CD8-positive, alpha-beta memory T cell (primary cell): ENCODE results near the gene FBP1. TPM values are rescaled to one million over a fixed set of nuclear protein-coding genes. Genes with fewer than 3 reads are reported as not detected.

Source experiments
- CTCF ChIA-PET: fragments of 350-600 bp; sonication (Branson Sonifier 250); formaldehyde crosslinking; loops from one replicate; lab custom pipeline; 2021; ENCODE audit warnings: antibody characterized with exemption; lab: Charles Lee
- POLR2A ChIA-PET: fragments of 350-600 bp; sonication (Branson Sonifier 250); formaldehyde crosslinking; loops from one replicate; lab custom pipeline; 2021; ENCODE audit warnings: antibody characterized with exemption; lab: Charles Lee
- DNase-seq, 5 donors: peaks; one replicate each; pipeline versions ENCODE4 v3.0.0 to v3.0.0-alpha.2; 2020 to 2022; ENCODE audit warnings: mixed read lengths in 1 of 5
- H3K27ac ChIP-seq: one replicate; pipeline ENCODE4 v1.7.0; 2013; ENCODE audit warnings: low read depth, mild to moderate bottlenecking, low read length, moderate library complexity
- H3K27me3 ChIP-seq: 2 replicates; pipeline ENCODE4 v1.7.0; 2013; ENCODE audit warnings: low read length, mild to moderate bottlenecking; ENCODE audit not compliant: insufficient read depth, poor library complexity, severe bottlenecking
- H3K36me3 ChIP-seq: 2 replicates; pipeline ENCODE4 v1.7.0; 2013; ENCODE audit warnings: mild to moderate bottlenecking, low read length, moderate library complexity; ENCODE audit not compliant: insufficient read depth
- H3K4me1 ChIP-seq: 2 replicates; pipeline ENCODE4 v1.7.0; 2013; ENCODE audit warnings: mild to moderate bottlenecking, low read length, moderate library complexity; ENCODE audit not compliant: insufficient read depth
- H3K4me3 ChIP-seq: 2 replicates; pipeline ENCODE4 v1.7.0; 2013; ENCODE audit warnings: mild to moderate bottlenecking, low read length
- H3K9me3 ChIP-seq: 2 replicates; pipeline ENCODE4 v1.7.0; 2013; ENCODE audit warnings: mild to moderate bottlenecking, low read length
- H3K27ac Mint-ChIP-seq, 8 donors: one replicate each; pipeline ENCODE4 v1.8.0; 2020 to 2021; ENCODE audit warnings: mixed read lengths in 8 of 8, mild to moderate bottlenecking in 6 of 8, inconsistent platforms in 3 of 8, moderate library complexity in 3 of 8
- H3K27me3 Mint-ChIP-seq, 2 donors: one replicate each; pipeline ENCODE4 v1.8.0; 2020 to 2021; ENCODE audit warnings: mixed read lengths in 2 of 2, mild to moderate bottlenecking in 1 of 2, moderate library complexity in 1 of 2
- H3K36me3 Mint-ChIP-seq, 3 donors: one replicate each; pipeline ENCODE4 v1.8.0; 2020 to 2021; ENCODE audit warnings: mixed read lengths in 3 of 3, inconsistent platforms in 1 of 3, mild to moderate bottlenecking in 1 of 3
- H3K4me1 Mint-ChIP-seq, 3 donors: one replicate each; pipeline ENCODE4 v1.8.0; 2020 to 2021; ENCODE audit warnings: mixed read lengths in 3 of 3, inconsistent platforms in 1 of 3, mild to moderate bottlenecking in 1 of 3
- H3K4me3 Mint-ChIP-seq, 7 donors: one replicate each; pipeline ENCODE4 v1.8.0; 2020 to 2021; ENCODE audit warnings: mixed read lengths in 7 of 7, mild to moderate bottlenecking in 6 of 7, moderate library complexity in 4 of 7, inconsistent platforms in 2 of 7
- H3K9me3 Mint-ChIP-seq, 5 donors: one replicate each; pipeline ENCODE4 v1.8.0; 2020 to 2022; ENCODE audit warnings: mixed read lengths in 5 of 5, mild to moderate bottlenecking in 3 of 5, moderate library complexity in 2 of 5, inconsistent platforms in 1 of 5
- polyA plus RNA-seq: library from polyadenylated mRNA; unstranded; fragments of 300-500 nt; fragmentation: Illumina TruSeq; gene quantifications from one replicate; pipeline ENCODE4 v1.2.3, GENCODE V29; 2021
- total RNA-seq, 2 experiments: library from RNA; stranded (reverse); gene quantifications; one replicate each; pipeline ENCODE4 v1.2.3, GENCODE V29; 2021

Gene FBP1
- total RNA-seq (under 1 TPM; 0.53 to 0.55 TPM), polyA plus RNA-seq (13.3 TPM)

DNA sequence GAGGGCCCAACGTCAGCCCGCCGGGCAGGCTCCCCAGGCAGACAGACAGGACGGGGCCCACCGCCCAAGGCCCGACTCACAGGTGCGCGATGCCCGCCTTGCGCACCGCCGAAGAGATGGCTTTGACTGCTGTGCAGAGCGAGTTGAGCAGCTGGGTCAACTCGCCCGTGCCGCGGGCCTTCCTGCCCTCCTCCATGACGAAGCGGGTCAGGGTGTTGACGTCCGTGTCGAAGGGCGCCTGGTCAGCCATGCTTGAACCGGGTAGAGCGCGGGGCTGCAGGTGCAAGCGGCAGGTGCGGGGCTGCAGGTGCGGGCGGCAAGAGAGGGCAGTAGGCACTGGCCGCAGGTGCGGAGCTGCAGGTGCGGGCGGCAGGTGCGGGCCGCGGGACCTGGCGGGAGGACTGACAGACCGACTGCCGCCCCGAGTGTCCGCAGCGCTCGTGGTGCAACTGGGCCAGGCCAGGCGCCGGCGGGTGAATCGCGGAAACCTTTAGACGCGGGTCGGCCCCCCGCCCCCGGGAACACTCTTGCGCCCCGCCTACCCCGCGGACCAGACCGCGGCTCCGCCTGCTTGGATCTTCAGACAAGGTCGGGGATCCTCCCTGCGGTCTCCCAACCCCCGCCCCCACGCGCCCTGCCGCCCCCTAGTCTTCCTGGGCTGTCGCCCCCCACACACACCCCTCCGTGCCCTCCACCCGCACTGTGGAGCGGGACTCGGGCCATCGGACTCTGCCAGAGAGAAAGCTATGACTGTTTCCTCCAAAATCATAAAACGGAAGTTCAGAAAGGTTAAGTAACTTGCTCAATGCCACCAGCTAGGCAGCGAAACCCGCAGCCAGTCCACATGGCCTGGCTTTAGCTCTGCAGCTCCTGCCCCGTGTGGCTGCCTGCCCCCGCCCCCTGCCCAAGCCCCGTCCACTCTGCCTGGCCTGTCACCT lies at the start of gene FBP1:
Gene FBP1, minus strand, starts transcription at position 458 of the 938 bp plus-strand sequence. Its CDS starts 208 bp downstream, at position 250.
- ChIA-PET CTCF (no interaction called here), POLR2A (interaction anchor here (1.1 kb wide), 1 partner anchor 87 kb away, joined by 3 read pairs; the partner anchor contains the start of gene AOPEP)
- Histone ChIP-seq H3K27me3 (no peaks in the 10 kb centered on the region), H3K4me3 (peak within 1 kb of the TSS; percentile 64), H3K9me3 (no peaks in the 10 kb centered on the region), H3K4me1 (peaks cover 12% of the 10 kb centered on the region), H3K36me3 (no peaks in the 10 kb centered on the region), H3K27ac (no peak within 1 kb of the TSS)
- H3K9me3 Mint-ChIP-seq: no peaks in the 10 kb centered on the region
- H3K4me3 Mint-ChIP-seq: peak within 1 kb of the TSS; percentile 89 to 97 (median 92)
- H3K4me1 Mint-ChIP-seq: peaks cover 8 to 18% (median 16%) of the 10 kb centered on the region in 3 donors
- peak within 1 kb of the TSS in 7 of 8 donors; percentile 68 to 93 (median 88) for H3K27ac Mint-ChIP-seq
- H3K36me3 Mint-ChIP-seq: peaks cover 0 to 4% (median 1%) of the 10 kb centered on the region in 3 donors
- DNase-seq: peak; percentile 18 to 60 (median 33)
- H3K27me3 Mint-ChIP-seq: peaks cover 2 to 19% of the 10 kb centered on the region in 2 donors

DNA sequence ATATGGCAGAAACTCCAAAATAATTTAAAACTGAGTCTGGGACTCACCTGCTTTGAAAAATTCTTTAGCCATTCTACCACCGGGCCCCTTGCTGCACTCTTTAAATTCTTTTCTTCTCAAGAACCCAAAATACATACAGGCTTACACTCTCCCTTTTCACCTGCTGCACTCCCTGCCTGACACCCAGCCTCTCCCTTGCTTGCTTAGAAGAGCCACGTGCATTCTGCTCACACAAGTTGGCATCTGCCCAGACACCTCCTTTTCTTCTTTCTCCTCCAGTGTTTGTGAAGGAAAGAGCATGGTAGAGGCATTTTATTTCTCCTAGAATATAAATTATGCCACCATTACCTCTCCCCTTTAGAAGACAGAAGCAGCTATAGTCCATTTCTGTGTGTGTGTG lies 48.1 kb upstream of the FBP1 start:
- no peaks in the 10 kb centered on the region for H3K36me3 Mint-ChIP-seq
- no peak for DNase-seq
- Histone ChIP-seq H3K9me3 (no peaks in the 10 kb centered on the region), H3K27ac (no peak overlapping the region), H3K4me3 (no peak overlapping the region), H3K4me1 (no peaks in the 10 kb centered on the region), H3K36me3 (no peaks in the 10 kb centered on the region), H3K27me3 (no peaks in the 10 kb centered on the region)
- peaks cover 7 to 9% of the 10 kb centered on the region in 2 donors for H3K27me3 Mint-ChIP-seq
- no peak overlapping the region for H3K4me3 Mint-ChIP-seq
- ChIA-PET POLR2A (no interaction called here), CTCF (no interaction called here)
- no peak overlapping the region for H3K27ac Mint-ChIP-seq
- no peaks in the 10 kb centered on the region for H3K4me1 Mint-ChIP-seq
- H3K9me3 Mint-ChIP-seq: no peaks in the 10 kb centered on the region

DNA sequence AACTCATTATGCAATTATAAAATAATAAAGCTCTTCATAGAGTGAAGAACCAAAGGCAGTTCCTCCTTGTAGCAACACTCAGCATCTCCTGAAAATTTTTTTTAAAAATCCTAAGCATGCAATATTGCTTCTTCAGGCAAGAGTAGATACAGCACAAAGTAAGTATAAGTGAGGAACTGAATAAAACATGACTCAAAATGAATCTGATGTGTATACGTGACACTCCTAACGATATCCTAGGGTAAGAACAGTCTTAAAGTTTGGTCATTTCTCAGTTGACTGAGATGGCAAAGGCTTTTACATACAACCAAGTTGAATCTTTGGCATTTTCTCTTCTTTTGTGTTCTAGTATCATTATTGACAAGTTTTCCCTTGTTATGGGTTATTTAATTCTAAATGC lies 46.0 kb upstream of the FBP1 start:
- POLR2A ChIA-PET: no interaction called here
- DNase-seq: no peak

DNA sequence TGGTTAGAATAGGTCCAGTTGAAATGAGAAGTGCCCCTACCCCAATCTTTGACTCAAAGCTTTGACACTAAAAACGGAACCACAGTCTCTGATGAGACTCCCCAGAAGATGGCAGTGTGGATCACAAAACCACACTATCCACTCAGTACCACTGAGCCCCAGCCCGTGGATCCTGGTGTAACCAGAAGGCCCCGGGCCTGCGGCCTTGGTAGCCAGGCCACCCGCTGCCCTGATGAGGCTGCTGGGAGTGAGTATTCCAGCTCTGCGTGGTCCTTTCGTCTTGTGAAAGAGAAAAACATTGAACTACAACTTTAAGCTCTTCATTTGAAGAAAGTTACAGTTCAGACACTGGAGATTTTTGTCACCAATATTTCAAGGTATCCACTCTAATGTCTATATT lies 42.2 kb upstream of the FBP1 start:
- CTCF ChIA-PET: interaction anchor here (0.8 to 3.7 kb wide), 26 partner anchors 9 to 1536 kb away, joined by 3 to 102 read pairs (median 4); no protein-coding TSS in a partner anchor
- peak; percentile 29 to 62 (median 36) for DNase-seq
- Mint-ChIP-seq H3K4me1 (no peaks in the 10 kb centered on the region), H3K9me3 (no peaks in the 10 kb centered on the region), H3K27ac (peak overlapping the region in 1 of 8 donors; percentile 9), H3K36me3 (no peaks in the 10 kb centered on the region), H3K4me3 (no peak overlapping the region), H3K27me3 (peaks cover 7 to 22% of the 10 kb centered on the region in 2 donors)
- Histone ChIP-seq H3K9me3 (no peaks in the 10 kb centered on the region), H3K27me3 (no peaks in the 10 kb centered on the region), H3K4me1 (no peaks in the 10 kb centered on the region), H3K36me3 (no peaks in the 10 kb centered on the region), H3K27ac (no peak overlapping the region), H3K4me3 (no peak overlapping the region)
- POLR2A ChIA-PET: interaction anchor here (0.6 kb wide), 1 partner anchor 16 kb away, joined by 5 read pairs; no protein-coding TSS in a partner anchor

More for the DNA sequence above, 46.0 kb upstream of the FBP1 start:
- Mint-ChIP-seq H3K4me3 (no peak overlapping the region), H3K27me3 (peaks cover 7 to 9% of the 10 kb centered on the region in 2 donors), H3K4me1 (no peaks in the 10 kb centered on the region), H3K9me3 (no peaks in the 10 kb centered on the region), H3K36me3 (no peaks in the 10 kb centered on the region), H3K27ac (no peak overlapping the region)
- CTCF ChIA-PET: no interaction called here
- Histone ChIP-seq H3K4me1 (no peaks in the 10 kb centered on the region), H3K27ac (no peak overlapping the region), H3K27me3 (no peaks in the 10 kb centered on the region), H3K9me3 (no peaks in the 10 kb centered on the region), H3K4me3 (no peak overlapping the region), H3K36me3 (no peaks in the 10 kb centered on the region)

DNA sequence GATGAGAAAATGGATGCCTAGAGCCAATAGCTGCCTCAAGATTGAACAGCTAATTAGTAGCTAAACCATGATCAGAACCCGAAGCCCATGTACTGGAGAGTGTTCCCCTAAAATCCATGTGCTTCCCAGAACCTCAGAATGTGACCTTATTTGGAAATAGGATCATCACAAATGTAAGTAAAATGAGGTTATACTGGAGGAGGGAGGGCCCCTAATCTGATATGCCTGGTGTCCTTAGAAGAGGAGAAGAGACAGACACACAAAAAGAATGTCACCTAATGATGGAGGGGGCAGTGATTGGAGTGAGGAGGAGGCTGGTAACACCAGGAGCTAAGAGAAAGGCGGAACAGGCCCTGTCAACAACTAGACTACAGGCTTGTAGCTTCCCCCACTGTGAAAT lies 41.3 kb upstream of the FBP1 start:
- Histone ChIP-seq H3K4me1 (no peaks in the 10 kb centered on the region), H3K36me3 (no peaks in the 10 kb centered on the region), H3K9me3 (no peaks in the 10 kb centered on the region), H3K4me3 (no peak overlapping the region), H3K27ac (no peak overlapping the region), H3K27me3 (no peaks in the 10 kb centered on the region)
- ChIA-PET POLR2A (no interaction called here), CTCF (interaction anchor here (0.8 to 3.7 kb wide), 13 partner anchors 10 to 1537 kb away, joined by 3 to 102 read pairs (median 7); no protein-coding TSS in a partner anchor)
- Mint-ChIP-seq H3K27ac (no peak overlapping the region), H3K4me3 (no peak overlapping the region), H3K4me1 (no peaks in the 10 kb centered on the region), H3K36me3 (no peaks in the 10 kb centered on the region), H3K27me3 (peaks cover 7 to 18% of the 10 kb centered on the region in 2 donors), H3K9me3 (no peaks in the 10 kb centered on the region)
- no peak for DNase-seq

DNA sequence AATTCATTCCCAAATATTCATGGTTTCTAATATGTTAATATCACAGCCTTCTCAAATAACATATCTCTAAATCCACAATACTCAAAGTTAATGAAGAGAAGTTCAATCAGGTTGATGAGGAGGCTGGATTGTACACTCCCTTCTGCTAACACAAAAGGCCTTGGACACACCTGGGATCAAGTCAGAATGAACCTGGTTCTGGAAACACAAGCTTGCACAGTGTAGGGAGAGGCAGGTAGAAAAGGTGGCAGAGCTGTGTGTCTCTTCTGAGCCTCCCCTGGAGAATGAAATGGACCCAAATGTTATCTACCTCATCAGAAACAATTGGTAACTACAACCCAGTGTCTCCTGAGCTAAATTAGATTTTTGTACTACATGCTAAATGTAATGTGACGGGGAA lies 40.7 kb upstream of the FBP1 start:
- Mint-ChIP-seq H3K27ac (no peak overlapping the region), H3K4me1 (no peaks in the 10 kb centered on the region), H3K27me3 (peaks cover 7 to 18% of the 10 kb centered on the region in 2 donors), H3K36me3 (no peaks in the 10 kb centered on the region), H3K9me3 (no peaks in the 10 kb centered on the region), H3K4me3 (no peak overlapping the region)
- Histone ChIP-seq H3K9me3 (no peaks in the 10 kb centered on the region), H3K36me3 (no peaks in the 10 kb centered on the region), H3K27me3 (no peaks in the 10 kb centered on the region), H3K4me1 (no peaks in the 10 kb centered on the region), H3K4me3 (no peak overlapping the region), H3K27ac (no peak overlapping the region)
- CTCF ChIA-PET: interaction anchor here (2.4 to 3.7 kb wide), 6 partner anchors 10 to 488 kb away, joined by 8 to 102 read pairs (median 20); no protein-coding TSS in a partner anchor
- DNase-seq: no peak
- POLR2A ChIA-PET: no interaction called here

DNA sequence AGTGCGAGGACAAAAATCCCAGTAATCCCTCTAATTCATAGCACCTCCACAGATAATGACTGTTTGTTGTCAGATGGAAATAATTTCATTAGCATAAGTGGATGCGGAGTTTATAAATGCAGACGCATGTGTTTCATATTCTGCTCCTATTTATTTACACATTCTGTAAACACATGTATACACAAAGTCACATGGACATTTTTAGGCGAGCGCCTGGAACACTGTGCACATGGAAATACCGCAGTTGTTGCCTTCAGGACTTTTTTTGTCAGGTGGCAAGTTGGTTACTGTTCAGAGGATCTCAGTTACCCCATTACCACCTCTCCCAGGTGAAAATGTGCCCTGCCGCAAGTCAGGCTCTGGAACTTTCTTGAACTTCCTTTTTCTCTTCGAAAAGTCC lies 40.3 kb upstream of the FBP1 start:
- Histone ChIP-seq H3K36me3 (no peaks in the 10 kb centered on the region), H3K9me3 (no peaks in the 10 kb centered on the region), H3K27me3 (no peaks in the 10 kb centered on the region), H3K4me1 (no peaks in the 10 kb centered on the region), H3K27ac (no peak overlapping the region), H3K4me3 (no peak overlapping the region)
- Mint-ChIP-seq H3K4me3 (no peak overlapping the region), H3K9me3 (no peaks in the 10 kb centered on the region), H3K36me3 (no peaks in the 10 kb centered on the region), H3K27me3 (peaks cover 8 to 18% of the 10 kb centered on the region in 2 donors), H3K4me1 (no peaks in the 10 kb centered on the region), H3K27ac (no peak overlapping the region)
- no peak for DNase-seq
- ChIA-PET CTCF (interaction anchor here (2.7 to 3.7 kb wide), 3 partner anchors 11 to 450 kb away, joined by 9 to 102 read pairs (median 19); no protein-coding TSS in a partner anchor), POLR2A (no interaction called here)

DNA sequence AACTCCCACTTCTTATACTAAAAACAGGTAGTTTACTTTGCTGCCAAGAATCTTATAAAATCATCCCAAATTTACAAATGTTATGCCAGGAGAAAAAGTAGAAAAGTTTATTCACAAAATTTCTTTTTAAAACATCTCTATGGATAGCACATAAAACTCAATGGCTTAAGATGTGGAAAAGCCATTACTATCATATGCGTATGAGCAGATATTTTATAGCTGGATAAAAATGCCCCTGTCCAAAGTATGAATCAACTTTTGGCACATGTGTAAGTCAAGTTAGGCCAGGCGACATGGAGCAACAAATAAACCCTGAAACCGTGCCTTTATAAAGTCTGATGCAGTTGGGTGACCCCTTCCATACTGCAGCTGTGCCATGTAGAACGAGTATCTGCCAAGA lies 38.6 kb upstream of the FBP1 start:
- Mint-ChIP-seq H3K36me3 (no peaks in the 10 kb centered on the region), H3K4me3 (no peak overlapping the region), H3K9me3 (no peaks in the 10 kb centered on the region), H3K27ac (no peak overlapping the region), H3K27me3 (peaks cover 8 to 18% of the 10 kb centered on the region in 2 donors), H3K4me1 (no peaks in the 10 kb centered on the region)
- DNase-seq: no peak
- Histone ChIP-seq H3K9me3 (no peaks in the 10 kb centered on the region), H3K27ac (no peak overlapping the region), H3K27me3 (no peaks in the 10 kb centered on the region), H3K36me3 (no peaks in the 10 kb centered on the region), H3K4me1 (no peaks in the 10 kb centered on the region), H3K4me3 (no peak overlapping the region)
- ChIA-PET CTCF (interaction anchor here (0.9 to 1.6 kb wide), 5 partner anchors 9 to 453 kb away, joined by 3 to 7 read pairs (median 6); no protein-coding TSS in a partner anchor), POLR2A (no interaction called here)
